Stimulated activated CD8-positive, alpha-beta memory T cell treated with anti-CD3 and anti-CD28 coated beads, Interleukin-7, amount 100 ng/mL, for 48 hours (primary cell): Measurements from ENCODE around the gene LAMA5.

ENCODE experiments used
- DNase-seq, 2 donors: peaks; one replicate each; pipeline ENCODE4 v3.0.0-alpha.2; 2020; ENCODE audit warnings: low read depth in 1 of 2; ENCODE audit errors: extremely low read depth in 1 of 2

LAMA5 gene

GRCh38 chr20:62367136-62367632 is at the start of gene LAMA5:
Gene LAMA5, minus strand, starts transcription at chr20:62367312. Its CDS starts 67 bp downstream, at chr20:62367245.
- no peak for DNase-seq

GRCh38 chr20:62415354-62416111 is 48.4 kb upstream of the LAMA5 start:
- no peak for DNase-seq

GRCh38 chr20:62413896-62414481 is 46.9 kb upstream of the LAMA5 start:
- DNase-seq: no peak

- no peak for DNase-seq
Observed at GRCh38 chr20:62413025-62413570, 46.0 kb upstream of the LAMA5 start.

- no peak for DNase-seq
Observed at GRCh38 chr20:62412194-62413024, 45.3 kb upstream of the LAMA5 start.

GRCh38 chr20:62411479-62412193 is 44.5 kb upstream of the LAMA5 start:
- DNase-seq: no peak

- no peak for DNase-seq
Observed at GRCh38 chr20:62410746-62411478, 43.8 kb upstream of the LAMA5 start.

GRCh38 chr20:62409931-62410745 is 43.0 kb upstream of the LAMA5 start:
- DNase-seq: peak in 1 of 2 donors; percentile 20

- no peak for DNase-seq
Observed at GRCh38 chr20:62409086-62409853, 42.2 kb upstream of the LAMA5 start.

GRCh38 chr20:62408640-62409039 is 41.5 kb upstream of the LAMA5 start:
- DNase-seq: no peak

GRCh38 chr20:62408055-62408454 is 40.9 kb upstream of the LAMA5 start:
- no peak for DNase-seq

GRCh38 chr20:62407221-62407992 is 40.3 kb upstream of the LAMA5 start, which contains the start of gene CABLES2:
Gene CABLES2, minus strand, starts transcription at chr20:62407285. Its CDS starts 9 bp downstream, at chr20:62407276.
- DNase-seq: peak; percentile 82 to 85

- DNase-seq: no peak
Observed at GRCh38 chr20:62406635-62407176, 39.6 kb upstream of the LAMA5 start.

GRCh38 chr20:62405981-62406513 is 38.9 kb upstream of the LAMA5 start:
- no peak for DNase-seq

- no peak for DNase-seq
Observed at GRCh38 chr20:62405108-62405980, 38.2 kb upstream of the LAMA5 start.

GRCh38 chr20:62404761-62405107 is 37.6 kb upstream of the LAMA5 start:
- DNase-seq: no peak
